Esophagus squamous epithelium (tissue), 4 donors: ENCODE results near the gene RPRD1A.

Experiments used
- CTCF ChIP-seq, 6 experiments: fragments of 450-650 bp in 4 of 6; fragments of 200-600 bp in 2 of 6; sonication (generic) in 2 of 6; IDR thresholded peaks; one replicate each; pipeline ENCODE4 v1.5.1; 2016 to 2019; ENCODE audit warnings: antibody characterized with exemption in 6 of 6, mild to moderate bottlenecking in 4 of 6, moderate library complexity in 4 of 6
- POLR2A ChIP-seq, 4 donors: fragments of 450-650 bp; IDR thresholded peaks; one replicate each; pipeline ENCODE4 v1.6.1; 2017; ENCODE audit warnings: antibody characterized with exemption in 4 of 4, mild to moderate bottlenecking in 4 of 4, moderate library complexity in 3 of 4

- TF ChIP-seq POLR2A (IDR thresholded peaks at IDR 0.05) (no peak), CTCF (IDR thresholded peaks at IDR 0.05) (no peak)
These were observed 88.2 kb downstream of the RPRD1A start for GRCh38 chr18:35979112-35979511.
